GM12872 (cell line): ENCODE results near the gene OR7A10.

ENCODE experiments used
- TF ChIP-seq, protein P1 (sequence below): IDR thresholded peaks from 3 replicates; pipeline ENCODE4 v1.5.1; 2011; ENCODE audit warnings: low read depth, mild to moderate bottlenecking, low read length, moderate library complexity; ENCODE audit not compliant: insufficient read depth

The OR7A10 gene

DNA sequence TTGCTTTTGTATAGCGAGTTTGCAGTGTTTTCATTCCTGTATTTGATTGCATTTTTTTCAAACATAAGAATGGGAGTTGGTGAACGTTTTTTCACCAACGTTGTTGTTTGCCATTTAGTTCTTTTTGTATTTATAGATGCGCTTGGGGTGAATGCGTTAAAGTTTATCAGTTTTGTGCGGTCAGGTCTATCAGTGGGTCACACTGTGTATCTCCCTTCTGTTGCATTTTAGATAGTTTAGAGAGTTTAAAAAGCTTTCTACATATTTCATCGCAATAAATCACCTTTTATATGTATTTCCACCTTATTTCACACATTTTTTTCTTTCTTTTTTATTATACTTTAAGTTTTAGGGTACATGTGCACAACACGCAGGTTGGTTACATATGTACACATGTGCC is 30.1 kb downstream of the OR7A10 start:
- TF ChIP-seq, protein P1, sequence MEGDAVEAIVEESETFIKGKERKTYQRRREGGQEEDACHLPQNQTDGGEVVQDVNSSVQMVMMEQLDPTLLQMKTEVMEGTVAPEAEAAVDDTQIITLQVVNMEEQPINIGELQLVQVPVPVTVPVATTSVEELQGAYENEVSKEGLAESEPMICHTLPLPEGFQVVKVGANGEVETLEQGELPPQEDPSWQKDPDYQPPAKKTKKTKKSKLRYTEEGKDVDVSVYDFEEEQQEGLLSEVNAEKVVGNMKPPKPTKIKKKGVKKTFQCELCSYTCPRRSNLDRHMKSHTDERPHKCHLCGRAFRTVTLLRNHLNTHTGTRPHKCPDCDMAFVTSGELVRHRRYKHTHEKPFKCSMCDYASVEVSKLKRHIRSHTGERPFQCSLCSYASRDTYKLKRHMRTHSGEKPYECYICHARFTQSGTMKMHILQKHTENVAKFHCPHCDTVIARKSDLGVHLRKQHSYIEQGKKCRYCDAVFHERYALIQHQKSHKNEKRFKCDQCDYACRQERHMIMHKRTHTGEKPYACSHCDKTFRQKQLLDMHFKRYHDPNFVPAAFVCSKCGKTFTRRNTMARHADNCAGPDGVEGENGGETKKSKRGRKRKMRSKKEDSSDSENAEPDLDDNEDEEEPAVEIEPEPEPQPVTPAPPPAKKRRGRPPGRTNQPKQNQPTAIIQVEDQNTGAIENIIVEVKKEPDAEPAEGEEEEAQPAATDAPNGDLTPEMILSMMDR: no peak

GRCh38 chr19:14817052-14817451 is 31.7 kb downstream of the OR7A10 start:
- TF ChIP-seq, protein P1: no peak

DNA sequence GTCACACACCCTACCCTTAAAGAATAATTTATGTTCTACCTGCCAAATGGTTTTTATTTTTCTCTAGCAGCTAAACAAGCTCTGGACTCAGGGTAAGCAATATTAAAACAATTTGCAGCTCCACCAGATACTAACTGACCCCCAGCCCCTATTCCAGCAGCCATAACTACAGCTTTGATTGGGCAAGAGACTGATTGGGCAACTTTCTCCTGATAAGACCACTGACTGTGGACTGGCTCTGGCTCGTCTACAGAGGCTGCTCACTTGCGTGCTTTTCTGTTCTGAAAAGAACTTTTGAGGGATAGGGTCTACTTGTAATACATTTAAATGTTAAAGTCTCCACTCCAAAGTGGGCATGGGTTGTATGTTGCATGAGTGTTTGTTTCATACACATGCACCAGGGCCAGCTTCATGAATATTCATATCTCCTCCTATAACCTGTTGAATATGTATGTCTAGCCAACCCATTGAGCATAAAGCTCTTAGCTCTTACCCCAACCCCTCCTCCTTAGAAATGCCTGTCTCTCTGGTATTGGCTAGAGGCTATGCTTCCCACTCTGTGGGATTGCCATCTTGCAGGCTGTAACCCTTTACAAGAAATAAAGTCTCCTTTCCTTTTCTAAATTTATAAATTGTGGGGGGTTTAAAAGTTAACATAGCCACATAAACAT is 33.6 kb downstream of the OR7A10 start:
- TF ChIP-seq, protein P1: no peak

GRCh38 chr19:14809272-14810057 is 39.3 kb downstream of the OR7A10 start:
- TF ChIP-seq, protein P1: no peak

GRCh38 chr19:14804765-14805164 is 44.0 kb downstream of the OR7A10 start:
- TF ChIP-seq, protein P1: no peak

DNA sequence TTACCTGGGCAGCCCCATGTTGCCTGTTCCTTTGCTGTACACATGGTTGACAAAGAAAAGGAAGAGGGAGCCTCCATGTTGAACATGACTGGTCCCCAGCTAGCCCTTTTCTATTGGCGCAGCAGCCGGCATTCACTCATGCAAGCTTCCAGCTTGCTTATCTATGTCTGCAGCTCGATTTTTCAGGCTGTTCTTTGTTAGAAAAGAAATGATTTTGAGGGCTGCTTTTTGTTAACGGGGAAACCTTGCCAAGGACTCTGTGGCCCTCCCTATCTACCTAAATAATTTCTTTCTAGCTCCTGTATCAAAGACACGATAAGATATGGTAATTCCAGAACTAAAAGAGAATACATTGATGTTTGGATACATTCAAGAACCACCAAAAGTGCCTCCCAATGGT is 50.0 kb downstream of the OR7A10 start:
- TF ChIP-seq, protein P1: no peak

GRCh38 chr19:14796021-14796420 is 52.7 kb downstream of the OR7A10 start:
- TF ChIP-seq, protein P1: no peak
